Pancreas (tissue), 10 donors: Measurements from ENCODE around the gene RANBP1. TPM values are rescaled to one million over a fixed set of nuclear protein-coding genes. Genes with fewer than 3 reads are reported as not detected.
"Not testable (repeated sequence)": the region's sequence is repeated elsewhere in the genome, so short reads cannot be mapped to it uniquely, and the experiment has no call there.

Experiments
- ATAC-seq, 4 donors: fragments of 200-7000 bp; cut with Tn5 transposase; one replicate each; pipeline versions ENCODE4 v1.8.0 to v1.9.1; 2020; ENCODE audit warnings: mild to moderate bottlenecking in 4 of 4, moderate library complexity in 4 of 4
- DNase-seq, 6 donors: peaks; one replicate each; pipeline ENCODE4 v3.0.0-alpha.2; 2020
- FAIRE-seq: peaks from 2 replicates; lab custom pipeline; 2012; peaks lifted over from hg19 to GRCh38; lab: Jason Lieb, UNC
- H3K27ac ChIP-seq, 4 donors: fragments of 200-600 bp; sonication (generic); 1 replicate in 3 of 4; 2 replicates in 1 of 4; pipeline versions ENCODE4 v1.5.0 to v1.8.0; 2020
- H3K27me3 ChIP-seq, 4 donors: fragments of 200-600 bp; one replicate each; pipeline ENCODE4 v1.8.0; 2021
- H3K36me3 ChIP-seq, 3 donors: fragments of 200-600 bp; sonication (generic) in 1 of 3; one replicate each; pipeline versions ENCODE4 v1.5.0 to v1.8.0; 2020 to 2021
- H3K4me1 ChIP-seq, 3 donors: fragments of 200-600 bp; one replicate each; pipeline ENCODE4 v1.8.0; 2021
- H3K4me3 ChIP-seq, 4 donors: fragments of 200-600 bp; sonication (generic) in 2 of 4; one replicate each; pipeline versions ENCODE4 v1.5.0 to v1.8.0; 2020 to 2021
- H3K9me3 ChIP-seq, 4 donors: fragments of 200-600 bp; one replicate each; pipeline ENCODE4 v1.8.0; 2021
- CTCF ChIP-seq, 4 donors: fragments of 200-600 bp; sonication (generic) in 3 of 4; IDR thresholded peaks; one replicate each; pipeline versions ENCODE4 v1.5.0 to v1.8.0; 2021; ENCODE audit warnings: antibody characterized with exemption in 4 of 4
- WGBS, 2 donors: extraction: QIAGEN DNeasy Blood & Tissue Kit; methylation state at CpG; one replicate each; pipeline ENCODE4 v1.1.7; 2013; 5-methylcytosine and 5-hydroxymethylcytosine counted together
- intact Hi-C, 3 donors: fragments of 100-400 bp; cut with DNase I; formaldehyde crosslinking; loops; one replicate each; pipeline versions ENCODE4 v1.11.1 to v1.14.2; 2022
- polyA plus RNA-seq, 2 donors: library from polyadenylated mRNA; stranded (reverse); fragments of 200-250 nt; gene quantifications; one replicate each; pipeline ENCODE4 v1.2.3, GENCODE V29; 2013
- total RNA-seq, 6 donors: library from RNA; stranded (reverse); fragmentation: NEBNext Ultra II Directional in 4 of 6; extraction: Animal tissue kit (Norgen Biotek cat#: 25700) in 4 of 6; gene quantifications; one replicate each; pipeline versions ENCODE4 v1.2.1 to v1.2.4, GENCODE V29; 2021 to 2023
- donor health status: healthy with polysubstance abuse.
- donor health status: DM: no; HTN: no; CAD: no; lungs with moderate emphysema.
- donor health status: DM: no; HTN: no; CAD: no.
- donor health status: control.
- donor health status: control.
- donor health status: Bipolar disorder and iron deficiency.
- donor health status: DM: yes; HTN: yes; CAD: no.
- donor health status: DM: no; HTN: no; CAD: no.
- donor health status: DM: no; HTN: no; CAD: no.
- donor health status: DM: yes; HTN: yes; CAD: no.

The RANBP1 gene
- total and polyA plus RNA-seq, 8 donors, result 25.1 to 44.0 (median 34.3) TPM

GRCh38 chr22:20157430-20158183, 41.7 kb downstream of the RANBP1 start:
- FAIRE-seq (no peak), DNase-seq (no peak), ATAC-seq (peak in 1 of 4 donors; percentile 6)
- H3K27ac ChIP-seq, result no peak overlapping the region
- H3K27me3 ChIP-seq, result no peaks in the 10 kb centered on the region
- no peak for TF ChIP-seq CTCF (IDR thresholded peaks at IDR 0.05)
- no peaks in the 10 kb centered on the region for H3K4me1 ChIP-seq
- no peaks in the 10 kb centered on the region for H3K9me3 ChIP-seq
- intact Hi-C loops, result loop anchor here (2.0 to 10.0 kb wide), 4 partner anchors 77 to 127 kb away; no protein-coding TSS in a partner anchor
- no peaks in the 10 kb centered on the region for H3K36me3 ChIP-seq
- WGBS, 2 donors, result 52 to 58% methylated on average over 15 of the region's 15 CpGs
- H3K4me3 ChIP-seq, result no peak overlapping the region

GRCh38 chr22:20158391-20159036, 42.6 kb downstream of the RANBP1 start:
- Histone ChIP-seq H3K36me3 (no peaks in the 10 kb centered on the region), H3K4me1 (no peaks in the 10 kb centered on the region), H3K4me3 (no peak overlapping the region), H3K9me3 (no peaks in the 10 kb centered on the region), H3K27me3 (no peaks in the 10 kb centered on the region), H3K27ac (no peak overlapping the region)
- TF ChIP-seq CTCF (IDR thresholded peaks at IDR 0.05), result no peak
- WGBS, 2 donors, result 69 to 79% methylated on average over 15 of the region's 15 CpGs
- intact Hi-C loops, result loop anchor here in 2 of 3 donors (5.0 to 10.0 kb wide), 3 partner anchors 76 to 126 kb away; no protein-coding TSS in a partner anchor
- DNase-seq, result no peak
- no peak for ATAC-seq
- no peak for FAIRE-seq

GRCh38 chr22:20159076-20159475, 43.2 kb downstream of the RANBP1 start:
- no peak overlapping the region for H3K4me3 ChIP-seq
- TF ChIP-seq CTCF (IDR thresholded peaks at IDR 0.05), result no peak
- H3K27ac ChIP-seq, result no peak overlapping the region
- intact Hi-C loops, result loop anchor here in 2 of 3 donors (5.0 to 10.0 kb wide), 3 partner anchors 76 to 126 kb away; no protein-coding TSS in a partner anchor
- DNase-seq, result no peak
- H3K9me3 ChIP-seq, result no peaks in the 10 kb centered on the region
- no peaks in the 10 kb centered on the region for H3K36me3 ChIP-seq
- WGBS, 2 donors, result 60 to 71% methylated on average over 8 to 9 of the region's 9 CpGs
- no peaks in the 10 kb centered on the region for H3K27me3 ChIP-seq
- no peaks in the 10 kb centered on the region for H3K4me1 ChIP-seq
- no peak for FAIRE-seq
- ATAC-seq, result no peak

- H3K9me3 ChIP-seq, H3K27me3 ChIP-seq, FAIRE-seq, H3K36me3 ChIP-seq, H3K4me3 ChIP-seq, ATAC-seq, DNase-seq, H3K27ac ChIP-seq, H3K4me1 ChIP-seq: not testable (repeated sequence)
- intact Hi-C loops, result loop anchor here in 2 of 3 donors (5.0 to 10.0 kb wide), 3 partner anchors 75 to 125 kb away; no protein-coding TSS in a partner anchor
- 74 to 87% methylated on average over 9 to 12 of the region's 14 CpGs for WGBS, 2 donors
Measured at GRCh38 chr22:20159531-20159930, 43.6 kb downstream of the RANBP1 start.

- no peaks in the 10 kb centered on the region for H3K9me3 ChIP-seq
- DNase-seq, result no peak
- H3K4me3 ChIP-seq, result no peak overlapping the region
- no peak for TF ChIP-seq CTCF (IDR thresholded peaks at IDR 0.05)
- no peaks in the 10 kb centered on the region for H3K36me3 ChIP-seq
- intact Hi-C loops, result no loop called here
- no peak overlapping the region for H3K27ac ChIP-seq
- no peak for FAIRE-seq
- no peaks in the 10 kb centered on the region for H3K4me1 ChIP-seq
- 73 to 85% methylated on average over 10 of the region's 10 CpGs for WGBS, 2 donors
- no peak for ATAC-seq
- H3K27me3 ChIP-seq, result no peaks in the 10 kb centered on the region
Measured at GRCh38 chr22:20160041-20160440, 44.1 kb downstream of the RANBP1 start.
